Measurements from ENCODE around the gene ID2. TPM values are rescaled to one million over a fixed set of nuclear protein-coding genes. Genes with fewer than 3 reads are reported as not detected.
A peak's percentile ranks its signal among the peaks of the same experiment; 100 is the strongest.

ID2 gene
- total and polyA plus RNA-seq, 2 of the 13 experiments (the other 11 are each of a cell fraction or from before 2014, with no cell fraction given) = 214 to 719 TPM

DNA sequence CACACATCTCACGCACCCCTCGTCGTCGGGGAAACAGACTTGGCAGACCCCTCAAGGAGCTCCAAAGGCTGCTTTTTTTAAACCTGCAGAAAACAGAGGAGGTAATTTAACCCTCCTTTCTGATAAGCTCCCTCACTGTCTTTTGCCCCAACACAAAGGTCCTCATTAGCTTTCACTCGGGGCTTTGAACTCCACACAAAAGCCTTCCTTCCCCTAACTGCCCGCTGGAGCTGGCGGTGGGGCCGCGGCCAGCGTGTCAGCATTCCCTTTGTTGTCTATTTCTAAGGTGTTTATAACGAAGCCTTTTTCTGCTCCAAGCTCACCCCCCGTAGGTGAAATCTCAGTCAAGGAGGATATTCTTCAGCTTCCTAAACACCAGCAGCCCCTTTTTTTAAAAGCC, 43.5 kb upstream of the ID2 start:
- ChIA-PET CTCF (ENCODE audit: low intra/inter-chr PET ratio, low total read pairs) (no interaction called here), POLR2A (interaction anchor here (10.2 kb wide), 1 partner anchor 41 kb away, joined by 188 read pairs; the partner anchor contains the start of gene ID2)
- H3K36me3 ChIP-seq (replicated peaks in 1 of 2; ENCODE audit: control insufficient read depth in 1 of 2, insufficient read depth in 2 of 2, low read length in 2 of 2) = no peaks in the 10 kb centered on the region

GRCh38 chr2:8639122-8639635, 42.7 kb upstream of the ID2 start:
- CTCF ChIA-PET (ENCODE audit: low intra/inter-chr PET ratio, low total read pairs) = no interaction called here
- TF ChIP-seq MED1 (CRISPR knock-in tag; IDR thresholded peaks at IDR 0.05) (no peak), TSC22D2 (CRISPR knock-in tag; IDR thresholded peaks at IDR 0.05; ENCODE audit: borderline replicate concordance) (no peak), SRSF1 (optimal IDR thresholded peaks at IDR 0.05; ENCODE audit: low read depth, low read length) (no peak), SRSF4 (IDR thresholded peaks at IDR 0.05; ENCODE audit: low read depth, low read length, poor library complexity, severe bottlenecking) (no peak), HES4 (CRISPR knock-in tag; IDR thresholded peaks at IDR 0.05; ENCODE audit: borderline replicate concordance) (no peak)
- TF ChIP-seq, protein P1, sequence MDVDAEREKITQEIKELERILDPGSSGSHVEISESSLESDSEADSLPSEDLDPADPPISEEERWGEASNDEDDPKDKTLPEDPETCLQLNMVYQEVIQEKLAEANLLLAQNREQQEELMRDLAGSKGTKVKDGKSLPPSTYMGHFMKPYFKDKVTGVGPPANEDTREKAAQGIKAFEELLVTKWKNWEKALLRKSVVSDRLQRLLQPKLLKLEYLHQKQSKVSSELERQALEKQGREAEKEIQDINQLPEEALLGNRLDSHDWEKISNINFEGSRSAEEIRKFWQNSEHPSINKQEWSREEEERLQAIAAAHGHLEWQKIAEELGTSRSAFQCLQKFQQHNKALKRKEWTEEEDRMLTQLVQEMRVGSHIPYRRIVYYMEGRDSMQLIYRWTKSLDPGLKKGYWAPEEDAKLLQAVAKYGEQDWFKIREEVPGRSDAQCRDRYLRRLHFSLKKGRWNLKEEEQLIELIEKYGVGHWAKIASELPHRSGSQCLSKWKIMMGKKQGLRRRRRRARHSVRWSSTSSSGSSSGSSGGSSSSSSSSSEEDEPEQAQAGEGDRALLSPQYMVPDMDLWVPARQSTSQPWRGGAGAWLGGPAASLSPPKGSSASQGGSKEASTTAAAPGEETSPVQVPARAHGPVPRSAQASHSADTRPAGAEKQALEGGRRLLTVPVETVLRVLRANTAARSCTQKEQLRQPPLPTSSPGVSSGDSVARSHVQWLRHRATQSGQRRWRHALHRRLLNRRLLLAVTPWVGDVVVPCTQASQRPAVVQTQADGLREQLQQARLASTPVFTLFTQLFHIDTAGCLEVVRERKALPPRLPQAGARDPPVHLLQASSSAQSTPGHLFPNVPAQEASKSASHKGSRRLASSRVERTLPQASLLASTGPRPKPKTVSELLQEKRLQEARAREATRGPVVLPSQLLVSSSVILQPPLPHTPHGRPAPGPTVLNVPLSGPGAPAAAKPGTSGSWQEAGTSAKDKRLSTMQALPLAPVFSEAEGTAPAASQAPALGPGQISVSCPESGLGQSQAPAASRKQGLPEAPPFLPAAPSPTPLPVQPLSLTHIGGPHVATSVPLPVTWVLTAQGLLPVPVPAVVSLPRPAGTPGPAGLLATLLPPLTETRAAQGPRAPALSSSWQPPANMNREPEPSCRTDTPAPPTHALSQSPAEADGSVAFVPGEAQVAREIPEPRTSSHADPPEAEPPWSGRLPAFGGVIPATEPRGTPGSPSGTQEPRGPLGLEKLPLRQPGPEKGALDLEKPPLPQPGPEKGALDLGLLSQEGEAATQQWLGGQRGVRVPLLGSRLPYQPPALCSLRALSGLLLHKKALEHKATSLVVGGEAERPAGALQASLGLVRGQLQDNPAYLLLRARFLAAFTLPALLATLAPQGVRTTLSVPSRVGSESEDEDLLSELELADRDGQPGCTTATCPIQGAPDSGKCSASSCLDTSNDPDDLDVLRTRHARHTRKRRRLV (CRISPR knock-in tag; IDR thresholded peaks at IDR 0.05) = no peak

More for the DNA sequence above, 43.5 kb upstream of the ID2 start:
- Histone ChIP-seq H2AFZ (ENCODE audit: low read length) (no peak overlapping the region), H4K20me1 (ENCODE audit: insufficient read depth, low read length) (no peaks in the 10 kb centered on the region), H3K4me2 (ENCODE audit: low read depth, low read length) (no peak overlapping the region), H3K4me3 (replicated peaks in 1 of 3; ENCODE audit: insufficient read depth in 1 of 3, low read depth in 2 of 3, low read length in 3 of 3) (no peak overlapping the region), H3K9ac (ENCODE audit: insufficient read depth, low read depth, low read length) (no peak overlapping the region), H3K27me3 (ENCODE audit: control insufficient read depth in 1 of 2, insufficient read depth in 2 of 2, low read length in 2 of 2) (no peaks in the 10 kb centered on the region), H3K9me3 (ENCODE audit: low read length) (no peaks in the 10 kb centered on the region), H3K4me1 (ENCODE audit: insufficient read depth, low read length) (peaks cover 65% of the 10 kb centered on the region), H3K79me2 (ENCODE audit: insufficient read depth, low read length) (no peaks in the 10 kb centered on the region), H3K27ac (ENCODE audit: extremely low read length, insufficient read depth, low read length) (no peak overlapping the region)
- BruUV-seq (replicated peaks) = no TSS peak
- intact Hi-C loops (cut with micrococcal nuclease; ENCODE audit: unreplicated experiment) = no loop called here
- FAIRE-seq = no peak
- ATAC-seq = no peak
- in situ Hi-C loops (cut with HindIII; ENCODE audit: extremely low pct_ligation_motif_present, low pct_unique_long_range_greater_than_20kb) = no loop called here
- no peak for DNase-seq (ENCODE audit: low spot score)
- TF ChIP-seq ZBTB38 (CRISPR knock-in tag; IDR thresholded peaks at IDR 0.05) = peak; percentile 54; the same call in 1 of the 2 replicates
- TF ChIP-seq ZFP36L2 (CRISPR knock-in tag; IDR thresholded peaks at IDR 0.05) = no peak
- no peak for TF ChIP-seq ZNF780A (CRISPR knock-in tag; IDR thresholded peaks at IDR 0.05)
- TF ChIP-seq ZBTB33 (CRISPR knock-in tag; IDR thresholded peaks at IDR 0.05) = peak; percentile 83
- no peak for TF ChIP-seq ZBTB7A (CRISPR knock-in tag; IDR thresholded peaks at IDR 0.05)
- no peak for TF ChIP-seq MLLT10 (CRISPR knock-in tag; IDR thresholded peaks at IDR 0.05)
- 72% methylated on average over 12 of the region's 12 CpGs for WGBS (ENCODE audit: low lambda C conversion rate)

More at GRCh38 chr2:8639122-8639635, 42.7 kb upstream of the ID2 start:
- Histone ChIP-seq H3K4me1 (ENCODE audit: insufficient read depth, low read length) (peaks cover 65% of the 10 kb centered on the region), H3K4me3 (replicated peaks in 1 of 3; ENCODE audit: insufficient read depth in 1 of 3, low read depth in 2 of 3, low read length in 3 of 3) (no peak overlapping the region), H3K27ac (ENCODE audit: extremely low read length, insufficient read depth, low read length) (no peak overlapping the region), H3K27me3 (ENCODE audit: control insufficient read depth in 1 of 2, insufficient read depth in 2 of 2, low read length in 2 of 2) (no peaks in the 10 kb centered on the region), H3K79me2 (ENCODE audit: insufficient read depth, low read length) (no peaks in the 10 kb centered on the region), H3K4me2 (ENCODE audit: low read depth, low read length) (no peak overlapping the region), H2AFZ (ENCODE audit: low read length) (no peak overlapping the region), H4K20me1 (ENCODE audit: insufficient read depth, low read length) (no peaks in the 10 kb centered on the region), H3K9me3 (ENCODE audit: low read length) (no peaks in the 10 kb centered on the region), H3K36me3 (replicated peaks in 1 of 2; ENCODE audit: control insufficient read depth in 1 of 2, insufficient read depth in 2 of 2, low read length in 2 of 2) (no peaks in the 10 kb centered on the region), H3K9ac (ENCODE audit: insufficient read depth, low read depth, low read length) (no peak overlapping the region)
- ATAC-seq (no peak), DNase-seq (ENCODE audit: low spot score) (no peak), FAIRE-seq (no peak)
- WGBS (ENCODE audit: low lambda C conversion rate) = 94% methylated on average over 5 of the region's 5 CpGs
- POLR2A ChIA-PET = interaction anchor here (10.2 kb wide), 1 partner anchor 41 kb away, joined by 188 read pairs; the partner anchor contains the start of gene ID2
- intact Hi-C loops (cut with micrococcal nuclease; ENCODE audit: unreplicated experiment) (no loop called here), in situ Hi-C loops (cut with HindIII; ENCODE audit: extremely low pct_ligation_motif_present, low pct_unique_long_range_greater_than_20kb) (no loop called here)
- no TSS peak for BruUV-seq (replicated peaks)

Data from HepG2 (cell line).